ENCODE results near the gene GGT6.
A peak's percentile ranks its signal among the peaks of the same experiment; 100 is the strongest.

GGT6 gene

GRCh38 chr17:4555873-4556759 lies 4.3 kb downstream of the GGT6 start:
- no peak for TF ChIP-seq ZNF70 (CRISPR knock-in tag; IDR thresholded peaks at IDR 0.05)
- no peak for TF ChIP-seq PATZ1 (CRISPR knock-in tag; IDR thresholded peaks at IDR 0.05; ENCODE audit: borderline replicate concordance)
- TF ChIP-seq RARB (CRISPR knock-in tag; IDR thresholded peaks at IDR 0.05): no peak
- TF ChIP-seq ESRRG (CRISPR knock-in tag; IDR thresholded peaks at IDR 0.05): no peak
- no peak for TF ChIP-seq TCF4 (CRISPR knock-in tag; IDR thresholded peaks at IDR 0.05; ENCODE audit: borderline replicate concordance)
- ATAC-seq: no peak

GRCh38 chr17:4554997-4555799 lies 5.2 kb downstream of the GGT6 start, which contains the start of gene MYBBP1A:
Gene MYBBP1A (minus strand): TSS chr17:4555384. CDS start chr17:4555324, 60 bp downstream.
- ATAC-seq: peak; percentile 96
- no peak for TF ChIP-seq ZFP3 (CRISPR knock-in tag; IDR thresholded peaks at IDR 0.05)
- TF ChIP-seq ZNF565 (CRISPR knock-in tag; conservative IDR thresholded peaks at IDR 0.05; ENCODE audit: low read depth): peak; percentile 64; the same call in 1 of the 2 replicates
- TF ChIP-seq POU6F1 (CRISPR knock-in tag; IDR thresholded peaks at IDR 0.05; ENCODE audit: borderline replicate concordance, low read depth): 0 out of 2 replicates have a peak, but pooled peaks have one; percentile 24
- TF ChIP-seq TCF4 (CRISPR knock-in tag; IDR thresholded peaks at IDR 0.05; ENCODE audit: borderline replicate concordance): 0 out of 2 replicates have a peak, but pooled peaks have one; percentile 26
- TF ChIP-seq ZC3H10 (CRISPR knock-in tag; IDR thresholded peaks at IDR 0.05): no peak
- no peak for TF ChIP-seq TSHZ2 (CRISPR knock-in tag; IDR thresholded peaks at IDR 0.05)
- no peak for TF ChIP-seq ZNF70 (CRISPR knock-in tag; IDR thresholded peaks at IDR 0.05)

GRCh38 chr17:4554441-4554996 lies 5.9 kb downstream of the GGT6 start:
- TF ChIP-seq CSDC2 (CRISPR knock-in tag; IDR thresholded peaks at IDR 0.05) (no peak), CREB5 (CRISPR knock-in tag; IDR thresholded peaks at IDR 0.05; ENCODE audit: low read depth) (no peak), POU6F1 (CRISPR knock-in tag; IDR thresholded peaks at IDR 0.05; ENCODE audit: borderline replicate concordance, low read depth) (no peak), ZFP30 (CRISPR knock-in tag; IDR thresholded peaks at IDR 0.05) (no peak), BACH2 (CRISPR knock-in tag; IDR thresholded peaks at IDR 0.05; ENCODE audit: borderline replicate concordance) (no peak), SNAI2 (CRISPR knock-in tag; IDR thresholded peaks at IDR 0.05) (no peak), RARB (CRISPR knock-in tag; IDR thresholded peaks at IDR 0.05) (no peak), OSR1 (CRISPR knock-in tag; IDR thresholded peaks at IDR 0.05) (no peak)
- peak; percentile 11 for ATAC-seq

Measured in SK-N-SH treated with all-trans-retinoic acid at 6 μM for 48 hours (cell line).